ENCODE measurements around the gene SERPINB11.

- TF ChIP-seq CTCF (conservative IDR thresholded peaks at IDR 0.05; ENCODE audit: low read length): no peak
- no peak for TF ChIP-seq EZH2phosphoT487 (IDR thresholded peaks at IDR 0.05; ENCODE audit: borderline replicate concordance, low read depth, low read length)
Observed at GRCh38 chr18:63763831-63764600, 61.3 kb downstream of the SERPINB11 start.

Data from OCI-LY7 (cell line).